GM19463 (cell line): ENCODE data around the gene PPP2R5C.
"Not testable (repeated sequence)": the region's sequence is repeated elsewhere in the genome, so short reads cannot be mapped to it uniquely, and the experiment has no call there.

Experiments used
- ATAC-seq: cut with Tn5 transposase; IDR thresholded peaks from one replicate; pipeline ENCODE4 v1.9.1; 2021; ENCODE audit warnings: mild to moderate bottlenecking, moderate library complexity; ENCODE audit not compliant: unreplicated experiment

Gene PPP2R5C

GRCh38 chr14:101726954-101727302, 34.6 kb upstream of the PPP2R5C start:
- ATAC-seq: no peak

- ATAC-seq: no peak
Observed at GRCh38 chr14:101727611-101728366, 33.7 kb upstream of the PPP2R5C start.

GRCh38 chr14:101728367-101728742, 33.2 kb upstream of the PPP2R5C start:
- no peak for ATAC-seq

GRCh38 chr14:101729382-101729781, 32.1 kb upstream of the PPP2R5C start:
- no peak for ATAC-seq

GRCh38 chr14:101730157-101730556, 31.4 kb upstream of the PPP2R5C start:
- ATAC-seq: not testable (repeated sequence)

GRCh38 chr14:101730626-101731186, 30.8 kb upstream of the PPP2R5C start:
- no peak for ATAC-seq

GRCh38 chr14:101731187-101732080, 30.1 kb upstream of the PPP2R5C start:
- ATAC-seq: peak; percentile 86

GRCh38 chr14:101732118-101732517, 29.4 kb upstream of the PPP2R5C start:
- ATAC-seq: no peak

- no peak for ATAC-seq
Observed at GRCh38 chr14:101733211-101733610, 28.3 kb upstream of the PPP2R5C start.

- no peak for ATAC-seq
Observed at GRCh38 chr14:101734246-101734847, 27.2 kb upstream of the PPP2R5C start.

- ATAC-seq: no peak
Observed at GRCh38 chr14:101735453-101735852, 26.1 kb upstream of the PPP2R5C start.

- ATAC-seq: no peak
Observed at GRCh38 chr14:101736071-101736470, 25.4 kb upstream of the PPP2R5C start.

- no peak for ATAC-seq
Observed at GRCh38 chr14:101736585-101736984, 24.9 kb upstream of the PPP2R5C start.

- ATAC-seq: no peak
Observed at GRCh38 chr14:101737414-101738339, 23.8 kb upstream of the PPP2R5C start.

GRCh38 chr14:101738703-101739320, 22.7 kb upstream of the PPP2R5C start:
- ATAC-seq: no peak

- no peak for ATAC-seq
Observed at GRCh38 chr14:101739446-101740141, 21.9 kb upstream of the PPP2R5C start.

GRCh38 chr14:101740981-101741380, 20.5 kb upstream of the PPP2R5C start:
- ATAC-seq: no peak

GRCh38 chr14:101743701-101744100, 17.8 kb upstream of the PPP2R5C start:
- no peak for ATAC-seq

- not testable (repeated sequence) for ATAC-seq
Observed at GRCh38 chr14:101744382-101744781, 17.1 kb upstream of the PPP2R5C start.
